Measurements from ENCODE around the gene KASH5. TPM values are rescaled to one million over a fixed set of nuclear protein-coding genes. Genes with fewer than 3 reads are reported as not detected.

Gene KASH5
- total RNA-seq, 1 experiment from 2014 or later: 1.00 TPM

- Mint-ChIP-seq H3K9me3 (ENCODE audit: unreplicated experiment) (no peaks in the 10 kb centered on the region), H3K4me3 (ENCODE audit: unreplicated experiment) (no peak overlapping the region), H3K27ac (ENCODE audit: unreplicated experiment) (no peak overlapping the region), H3K27me3 (ENCODE audit: insufficient read depth, unreplicated experiment) (peaks cover 9% of the 10 kb centered on the region), H3K36me3 (ENCODE audit: insufficient read depth, unreplicated experiment) (no peaks in the 10 kb centered on the region), H3K4me1 (ENCODE audit: low read depth, unreplicated experiment) (no peaks in the 10 kb centered on the region)
- POLR2A ChIA-PET: no interaction called here
- DNase-seq: no peak
- intact Hi-C loops (cut with micrococcal nuclease; ENCODE audit: unreplicated experiment): no loop called here
- H3K4me1 ChIP-seq: no peaks in the 10 kb centered on the region
- no peaks in the 10 kb centered on the region for H3K9me3 ChIP-seq
- no peak overlapping the region for H3K4me3 ChIP-seq (ENCODE audit: low read depth, low read length)
- no peak for TF ChIP-seq CTCF (IDR thresholded peaks at IDR 0.05; ENCODE audit: insufficient read depth in 1 of 2, low read depth in 1 of 2, low read length in 1 of 2, severe bottlenecking in 1 of 2, unreplicated experiment in 1 of 2)
- CTCF ChIA-PET: interaction anchor here (0.5 to 0.6 kb wide), 2 partner anchors 29 to 320 kb away, joined by 4 to 6 read pairs; no protein-coding TSS in a partner anchor
- BruUV-seq (replicated peaks): no TSS peak
- H3K27me3 ChIP-seq (replicated peaks; ENCODE audit: control insufficient read depth, insufficient read depth, low read length): no peaks in the 10 kb centered on the region
- H3K36me3 ChIP-seq (ENCODE audit: control insufficient read depth, insufficient read depth, low read length): no peaks in the 10 kb centered on the region
Measured at GRCh38 chr19:49413348-49413747, 25.3 kb downstream of the KASH5 start.

- ChIA-PET POLR2A (no interaction called here), CTCF (no interaction called here)
- H3K27ac Mint-ChIP-seq (ENCODE audit: unreplicated experiment): no peak overlapping the region
- Histone ChIP-seq H3K4me3 (ENCODE audit: low read depth, low read length) (no peak overlapping the region), H3K27me3 (replicated peaks; ENCODE audit: control insufficient read depth, insufficient read depth, low read length) (no peaks in the 10 kb centered on the region), H3K36me3 (ENCODE audit: control insufficient read depth, insufficient read depth, low read length) (no peaks in the 10 kb centered on the region), H3K9me3 (no peaks in the 10 kb centered on the region), H3K4me1 (no peaks in the 10 kb centered on the region)
- no peak for TF ChIP-seq CTCF (IDR thresholded peaks at IDR 0.05; ENCODE audit: insufficient read depth in 1 of 2, low read depth in 1 of 2, low read length in 1 of 2, severe bottlenecking in 1 of 2, unreplicated experiment in 1 of 2)
- H3K27me3 Mint-ChIP-seq (ENCODE audit: insufficient read depth, unreplicated experiment): peaks cover 11% of the 10 kb centered on the region
- intact Hi-C loops (cut with micrococcal nuclease; ENCODE audit: unreplicated experiment): no loop called here
- no peaks in the 10 kb centered on the region for H3K36me3 Mint-ChIP-seq (ENCODE audit: insufficient read depth, unreplicated experiment)
- H3K4me1 Mint-ChIP-seq (ENCODE audit: low read depth, unreplicated experiment): no peaks in the 10 kb centered on the region
- BruUV-seq (replicated peaks): no TSS peak
- H3K4me3 Mint-ChIP-seq (ENCODE audit: unreplicated experiment): no peak overlapping the region
- DNase-seq: no peak
- H3K9me3 Mint-ChIP-seq (ENCODE audit: unreplicated experiment): no peaks in the 10 kb centered on the region
Measured at GRCh38 chr19:49414256-49414655, 26.2 kb downstream of the KASH5 start.

GRCh38 chr19:49415102-49415809 lies 27.2 kb downstream of the KASH5 start:
- no peak for TF ChIP-seq CTCF (IDR thresholded peaks at IDR 0.05; ENCODE audit: insufficient read depth in 1 of 2, low read depth in 1 of 2, low read length in 1 of 2, severe bottlenecking in 1 of 2, unreplicated experiment in 1 of 2)
- Mint-ChIP-seq H3K4me3 (ENCODE audit: unreplicated experiment) (no peak overlapping the region), H3K27ac (ENCODE audit: unreplicated experiment) (no peak overlapping the region), H3K9me3 (ENCODE audit: unreplicated experiment) (no peaks in the 10 kb centered on the region), H3K4me1 (ENCODE audit: low read depth, unreplicated experiment) (no peaks in the 10 kb centered on the region), H3K27me3 (ENCODE audit: insufficient read depth, unreplicated experiment) (peaks cover 20% of the 10 kb centered on the region), H3K36me3 (ENCODE audit: insufficient read depth, unreplicated experiment) (no peaks in the 10 kb centered on the region)
- ChIA-PET CTCF (no interaction called here), POLR2A (no interaction called here)
- Histone ChIP-seq H3K4me3 (ENCODE audit: low read depth, low read length) (no peak overlapping the region), H3K9me3 (no peaks in the 10 kb centered on the region), H3K36me3 (ENCODE audit: control insufficient read depth, insufficient read depth, low read length) (no peaks in the 10 kb centered on the region), H3K4me1 (no peaks in the 10 kb centered on the region), H3K27me3 (replicated peaks; ENCODE audit: control insufficient read depth, insufficient read depth, low read length) (no peaks in the 10 kb centered on the region)
- no peak for DNase-seq
- intact Hi-C loops (cut with micrococcal nuclease; ENCODE audit: unreplicated experiment): no loop called here
- no TSS peak for BruUV-seq (replicated peaks)
